RWPE2 (cell line): Measurements from ENCODE around the gene PRAME.

ENCODE experiments used
- ATAC-seq: fragments of 200-7000 bp; cut with Tn5 transposase; 3 replicates; pipeline ENCODE4 v1.9.1; 2021; ENCODE audit warnings: low read depth
- DNase-seq: peaks from one replicate; pipeline ENCODE4 v3.0.0-alpha.2; 2020; ENCODE audit warnings: low spot score
- H3K27ac ChIP-seq: fragments of 450-650 bp; 2 replicates; pipeline ENCODE4 v1.5.1; 2017; ENCODE audit warnings: mild to moderate bottlenecking; ENCODE audit not compliant: poor library complexity, severe bottlenecking
- H3K27me3 ChIP-seq: fragments of 250-450 bp; sonication (Bioruptor Pico); 2 replicates; pipeline ENCODE4 v1.5.1; 2021; ENCODE audit warnings: mild to moderate bottlenecking, moderate library complexity; ENCODE audit not compliant: insufficient read depth, poor library complexity, severe bottlenecking
- H3K36me3 ChIP-seq: fragments of 250-450 bp; sonication (Bioruptor Pico); 2 replicates; pipeline ENCODE4 v1.5.1; 2020; ENCODE audit warnings: low read depth, mild to moderate bottlenecking, moderate library complexity
- H3K4me1 ChIP-seq: fragments of 250-450 bp; sonication (Bioruptor Pico); 2 replicates; pipeline ENCODE4 v1.5.1; 2021; ENCODE audit warnings: mild to moderate bottlenecking, moderate library complexity; ENCODE audit not compliant: insufficient read depth, poor library complexity, severe bottlenecking
- H3K4me3 ChIP-seq: fragments of 250-450 bp; sonication (Bioruptor Pico); 2 replicates; pipeline ENCODE4 v1.5.1; 2021; ENCODE audit warnings: mild to moderate bottlenecking, moderate library complexity; ENCODE audit not compliant: severe bottlenecking
- H3K9me3 ChIP-seq: fragments of 250-450 bp; sonication (Bioruptor Pico); 2 replicates; pipeline ENCODE4 v1.5.1; 2021; ENCODE audit warnings: mild to moderate bottlenecking, moderate library complexity; ENCODE audit not compliant: severe bottlenecking
- TF ChIP-seq, protein P1 (sequence below): fragments of 450-650 bp; IDR thresholded peaks from one replicate; pipeline ENCODE4 v1.5.1; 2017; ENCODE audit warnings: mild to moderate bottlenecking, moderate library complexity; ENCODE audit not compliant: poor library complexity, severe bottlenecking

Gene PRAME

DNA sequence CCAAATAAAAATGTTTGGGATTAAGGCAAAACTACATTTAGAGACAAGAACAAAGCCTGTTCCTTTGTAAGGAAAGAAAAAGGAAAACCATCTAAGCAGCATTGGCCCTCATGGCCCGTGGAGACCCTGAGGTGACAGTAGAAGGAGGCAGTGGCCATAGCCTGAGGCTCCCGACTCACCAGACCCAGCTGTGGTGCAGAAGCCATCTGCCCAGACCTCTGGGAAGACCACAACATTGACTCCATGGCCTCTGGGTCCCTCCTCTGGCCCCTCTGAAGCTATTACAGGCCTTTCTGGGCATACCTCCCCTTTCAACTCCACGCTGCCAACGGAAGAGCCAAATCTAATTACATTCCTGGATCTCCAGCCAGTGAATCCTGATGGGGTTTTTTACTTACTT, 6.4 kb downstream of the PRAME start:
- Histone ChIP-seq H3K4me1 (no peaks in the 10 kb centered on the region), H3K36me3 (no peaks in the 10 kb centered on the region), H3K4me3 (no peak overlapping the region), H3K27ac (no peak overlapping the region), H3K27me3 (no peaks in the 10 kb centered on the region), H3K9me3 (peaks cover 7% of the 10 kb centered on the region)
- TF ChIP-seq, protein P1, sequence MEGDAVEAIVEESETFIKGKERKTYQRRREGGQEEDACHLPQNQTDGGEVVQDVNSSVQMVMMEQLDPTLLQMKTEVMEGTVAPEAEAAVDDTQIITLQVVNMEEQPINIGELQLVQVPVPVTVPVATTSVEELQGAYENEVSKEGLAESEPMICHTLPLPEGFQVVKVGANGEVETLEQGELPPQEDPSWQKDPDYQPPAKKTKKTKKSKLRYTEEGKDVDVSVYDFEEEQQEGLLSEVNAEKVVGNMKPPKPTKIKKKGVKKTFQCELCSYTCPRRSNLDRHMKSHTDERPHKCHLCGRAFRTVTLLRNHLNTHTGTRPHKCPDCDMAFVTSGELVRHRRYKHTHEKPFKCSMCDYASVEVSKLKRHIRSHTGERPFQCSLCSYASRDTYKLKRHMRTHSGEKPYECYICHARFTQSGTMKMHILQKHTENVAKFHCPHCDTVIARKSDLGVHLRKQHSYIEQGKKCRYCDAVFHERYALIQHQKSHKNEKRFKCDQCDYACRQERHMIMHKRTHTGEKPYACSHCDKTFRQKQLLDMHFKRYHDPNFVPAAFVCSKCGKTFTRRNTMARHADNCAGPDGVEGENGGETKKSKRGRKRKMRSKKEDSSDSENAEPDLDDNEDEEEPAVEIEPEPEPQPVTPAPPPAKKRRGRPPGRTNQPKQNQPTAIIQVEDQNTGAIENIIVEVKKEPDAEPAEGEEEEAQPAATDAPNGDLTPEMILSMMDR, result no peak
- ATAC-seq (0 out of 3 replicates have a peak, but pooled peaks have one; percentile 25), DNase-seq (no peak)

- Histone ChIP-seq H3K27ac (no peak overlapping the region), H3K36me3 (no peaks in the 10 kb centered on the region), H3K4me3 (no peak overlapping the region), H3K9me3 (peaks cover 7% of the 10 kb centered on the region), H3K4me1 (no peaks in the 10 kb centered on the region), H3K27me3 (no peaks in the 10 kb centered on the region)
- DNase-seq (no peak), ATAC-seq (no peak)
- TF ChIP-seq, protein P1, result no peak
Measured at GRCh38 chr22:22550789-22551434, 8.2 kb downstream of the PRAME start.

DNA sequence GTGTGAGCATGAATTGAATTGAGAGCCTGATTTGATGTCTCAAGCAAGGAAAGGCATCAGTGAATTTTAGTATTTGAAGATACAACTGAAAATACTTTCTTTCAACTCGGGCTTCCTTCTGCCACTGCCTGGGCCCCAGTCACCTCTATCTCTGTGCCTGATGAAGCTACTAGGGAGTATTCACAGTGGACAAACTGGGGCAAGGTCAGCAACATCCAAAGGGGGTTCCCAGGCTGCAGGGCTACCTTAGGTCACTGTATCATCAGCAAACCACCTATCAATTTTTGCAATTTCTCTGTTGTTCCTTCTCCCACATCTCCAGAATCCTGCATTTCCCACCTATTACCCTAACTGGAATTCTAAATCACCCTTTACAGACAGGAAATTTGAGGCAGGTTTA, 10.2 kb downstream of the PRAME start:
- no peak overlapping the region for H3K4me3 ChIP-seq
- no peak overlapping the region for H3K27ac ChIP-seq
- TF ChIP-seq, protein P1, result no peak
- H3K9me3 ChIP-seq, result peaks cover 7% of the 10 kb centered on the region
- H3K27me3 ChIP-seq, result no peaks in the 10 kb centered on the region
- DNase-seq (no peak), ATAC-seq (no peak)
- H3K36me3 ChIP-seq, result no peaks in the 10 kb centered on the region
- no peaks in the 10 kb centered on the region for H3K4me1 ChIP-seq

GRCh38 chr22:22548317-22548716, 10.7 kb downstream of the PRAME start:
- no peak overlapping the region for H3K27ac ChIP-seq
- ATAC-seq (no peak), DNase-seq (no peak)
- H3K4me3 ChIP-seq, result no peak overlapping the region
- H3K27me3 ChIP-seq, result no peaks in the 10 kb centered on the region
- TF ChIP-seq, protein P1, result no peak
- H3K4me1 ChIP-seq, result no peaks in the 10 kb centered on the region
- peaks cover 7% of the 10 kb centered on the region for H3K9me3 ChIP-seq
- no peaks in the 10 kb centered on the region for H3K36me3 ChIP-seq

DNA sequence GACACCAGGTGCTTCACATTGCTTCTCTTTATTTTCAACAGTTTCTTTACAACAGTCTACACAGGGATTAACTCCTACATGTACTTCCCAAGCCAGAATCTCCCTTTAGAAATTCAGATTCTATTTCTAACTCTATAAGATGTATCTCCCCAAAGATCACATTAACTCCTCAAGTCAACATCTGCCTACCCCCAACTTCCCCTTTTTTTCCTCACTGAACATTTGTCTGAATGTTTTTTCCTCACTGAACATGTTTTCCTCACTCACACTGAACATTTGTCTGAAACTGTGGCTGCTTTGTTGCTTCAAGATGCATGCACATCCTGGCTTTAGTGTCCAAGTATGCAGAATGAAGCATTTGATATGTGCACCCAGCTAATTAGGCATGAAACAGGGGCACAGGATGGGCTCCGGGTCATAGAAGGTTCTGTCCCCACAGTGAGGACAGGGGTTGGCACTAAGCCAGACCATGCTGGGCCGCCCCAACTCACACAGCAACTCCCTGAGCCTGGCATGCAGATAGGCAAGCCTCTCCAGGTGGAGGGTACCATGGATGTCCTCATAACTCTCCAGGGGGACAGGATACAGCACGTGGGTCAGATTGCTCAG, 11.3 kb downstream of the PRAME start:
- peaks cover 7% of the 10 kb centered on the region for H3K9me3 ChIP-seq
- DNase-seq, result no peak

More for the DNA sequence above, 11.3 kb downstream of the PRAME start:
- no peaks in the 10 kb centered on the region for H3K36me3 ChIP-seq
- ATAC-seq, result no peak
- no peaks in the 10 kb centered on the region for H3K27me3 ChIP-seq
- no peak overlapping the region for H3K27ac ChIP-seq
- H3K4me1 ChIP-seq, result no peaks in the 10 kb centered on the region
- no peak overlapping the region for H3K4me3 ChIP-seq
- TF ChIP-seq, protein P1, result no peak
